ENCODE measurements around the gene MGST2.
A peak's percentile ranks its signal among the peaks of the same experiment; 100 is the strongest.

MGST2 gene

DNA sequence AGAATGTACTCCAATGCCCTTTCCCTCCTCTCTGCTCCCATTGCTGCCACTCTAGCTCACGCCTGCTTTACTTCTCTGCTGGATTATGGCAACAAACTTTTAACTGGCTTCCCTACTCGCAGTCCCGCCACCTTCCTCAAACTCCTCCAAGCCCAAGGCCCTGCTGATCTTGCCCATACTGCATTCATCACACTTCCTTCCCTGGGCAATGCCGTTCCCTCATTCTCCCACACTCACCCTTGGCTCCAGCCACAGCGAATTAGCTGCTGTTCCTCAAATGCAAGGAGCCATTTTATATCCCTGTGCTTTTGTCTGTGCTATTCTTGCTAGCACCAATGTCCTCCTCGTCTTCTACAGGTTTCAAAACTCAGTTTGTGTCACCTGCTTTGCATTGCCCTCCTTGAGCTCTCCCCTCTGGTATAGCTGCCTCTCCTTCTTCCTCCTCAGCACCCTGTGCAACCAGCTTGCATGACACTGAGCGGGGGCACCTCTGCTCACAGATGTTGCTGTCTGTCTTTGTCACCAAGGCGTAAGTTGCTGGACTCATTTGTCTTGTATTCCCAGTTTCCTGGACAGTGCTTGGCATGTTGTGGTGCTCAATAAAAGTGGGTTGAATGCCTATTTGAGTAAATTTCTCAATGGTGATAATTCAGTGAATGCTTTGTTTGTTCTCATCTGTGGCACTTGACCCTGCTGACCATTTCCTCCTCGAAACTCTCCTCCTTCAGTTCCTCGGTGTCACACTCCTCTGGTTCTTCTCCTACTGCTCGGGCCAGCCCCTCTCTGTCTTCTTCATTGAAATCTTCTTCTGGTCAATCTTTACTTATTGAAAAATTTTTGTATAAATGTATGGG is 22.4 kb upstream of the MGST2 start:
- no peak for DNase-seq (ENCODE audit: low read depth)

DNA sequence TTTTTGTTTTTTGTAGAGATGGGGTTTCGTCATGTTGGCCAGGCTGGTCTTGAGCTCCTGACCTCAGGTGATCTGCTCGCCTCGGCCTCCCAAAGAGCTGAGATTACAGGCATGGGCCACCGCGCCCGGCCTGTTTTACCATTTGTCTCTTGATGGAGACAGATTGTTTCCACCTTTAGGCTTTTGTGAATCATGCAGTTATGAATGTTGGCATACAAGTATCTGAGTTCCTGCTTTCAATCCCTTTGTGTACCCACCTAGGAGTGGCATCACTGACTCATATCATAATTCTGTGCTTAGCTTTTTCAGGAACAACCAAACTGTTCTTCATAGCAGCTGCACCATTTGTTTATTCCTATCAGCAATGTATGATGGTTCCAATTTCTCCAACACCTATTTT is 20.2 kb upstream of the MGST2 start:
- DNase-seq (ENCODE audit: low read depth) = no peak

DNA sequence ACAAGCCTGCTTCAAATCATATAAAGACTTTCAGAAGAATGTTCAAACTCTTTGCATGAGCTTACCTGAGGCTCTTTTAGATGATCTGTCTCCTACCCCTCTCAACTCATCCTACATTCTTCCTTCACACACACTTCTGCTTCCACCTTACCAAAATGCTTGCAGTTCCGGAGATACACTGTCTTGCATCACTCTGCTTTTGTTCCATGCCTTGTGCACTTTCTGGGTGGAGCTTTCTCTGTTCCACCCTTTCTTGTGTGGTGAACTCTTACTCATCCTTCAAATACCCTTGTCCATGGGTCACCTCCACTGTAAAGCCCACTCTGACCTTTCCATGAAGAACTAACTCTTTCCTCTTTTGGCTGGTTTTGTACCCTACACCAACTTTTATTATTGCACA is 18.4 kb upstream of the MGST2 start:
- no peak for DNase-seq (ENCODE audit: low read depth)

DNA sequence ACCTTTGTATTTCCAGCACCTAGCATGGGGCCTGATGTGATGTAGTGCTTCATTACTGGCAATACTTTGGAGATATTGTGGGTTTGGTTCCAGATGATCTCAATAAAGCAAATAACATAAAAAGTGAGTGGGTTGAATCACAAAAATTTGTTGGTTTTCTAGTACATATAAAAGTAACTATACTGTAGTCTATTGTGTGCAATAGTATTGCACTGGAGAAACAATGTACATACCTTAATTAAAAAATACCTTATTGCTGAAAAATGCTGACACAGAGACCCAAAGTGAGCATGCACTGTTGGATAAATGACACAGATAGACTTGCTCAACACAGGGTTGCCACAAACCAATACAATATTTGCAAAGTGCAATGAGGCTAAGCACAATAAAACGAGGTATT is 17.7 kb upstream of the MGST2 start:
- DNase-seq (ENCODE audit: low read depth) = no peak

DNA sequence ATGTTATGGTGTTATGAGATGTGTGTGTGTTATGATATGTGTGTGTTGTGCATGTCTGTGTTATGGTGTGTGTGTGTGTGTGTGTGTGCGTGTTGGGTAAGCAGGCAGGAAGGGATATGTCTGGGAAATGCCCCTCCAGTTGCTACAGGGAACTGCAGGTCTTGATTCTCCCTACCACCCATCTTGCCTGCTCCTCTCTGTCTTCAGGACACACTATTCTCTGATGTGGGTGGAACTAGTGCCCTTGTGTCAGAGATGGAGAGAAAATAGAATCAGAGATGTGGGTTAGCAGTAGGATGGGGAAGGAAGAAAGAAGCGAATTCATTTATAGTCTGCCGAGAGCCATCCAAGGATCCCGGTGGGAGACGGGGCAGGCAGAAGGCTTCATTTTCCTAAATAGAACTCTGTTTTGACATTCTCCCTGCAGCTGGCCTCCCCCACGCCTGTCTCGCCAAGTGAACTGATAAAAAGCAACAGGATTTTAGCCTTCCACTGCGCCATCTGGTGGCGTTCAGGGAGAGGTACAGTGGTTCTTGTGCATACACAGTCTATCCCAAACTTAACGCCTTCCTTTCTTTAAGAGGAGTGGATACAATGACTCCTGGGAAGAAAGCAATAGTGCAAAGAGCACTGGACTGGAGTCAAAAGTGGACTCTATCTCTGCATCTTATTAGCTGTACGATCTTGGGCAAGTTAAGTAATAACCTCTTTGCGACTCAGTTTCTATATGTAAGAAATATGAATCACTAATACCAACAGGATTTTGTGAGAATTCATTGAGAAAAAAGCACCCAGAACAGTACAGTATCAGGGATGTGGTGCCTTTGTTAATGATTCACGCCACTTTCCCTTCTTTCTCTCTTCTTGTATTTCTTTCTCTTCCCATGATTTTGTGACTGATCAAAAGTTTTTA is 14.1 kb upstream of the MGST2 start:
- DNase-seq (ENCODE audit: low read depth) = peak; percentile 51

DNA sequence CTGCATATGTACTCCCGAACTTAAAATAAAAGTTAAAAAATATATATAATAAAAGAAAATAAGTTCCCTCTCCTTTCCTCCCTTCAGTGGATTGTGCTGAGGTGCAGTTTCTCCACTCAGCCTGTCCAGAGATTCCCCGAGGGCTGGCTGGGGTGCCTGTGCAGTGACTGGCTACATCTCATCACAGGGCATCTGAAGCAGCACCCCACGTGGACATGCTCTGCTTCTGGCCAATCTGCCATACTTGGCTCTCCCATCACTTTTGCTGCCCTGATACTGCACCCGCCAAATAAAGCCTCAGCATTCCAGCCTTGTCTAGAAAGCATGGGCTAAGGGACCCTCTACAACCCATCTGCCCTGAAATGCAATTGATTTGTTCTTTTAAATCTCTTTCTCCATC is 11.1 kb upstream of the MGST2 start:
- no peak for DNase-seq (ENCODE audit: low read depth)

DNA sequence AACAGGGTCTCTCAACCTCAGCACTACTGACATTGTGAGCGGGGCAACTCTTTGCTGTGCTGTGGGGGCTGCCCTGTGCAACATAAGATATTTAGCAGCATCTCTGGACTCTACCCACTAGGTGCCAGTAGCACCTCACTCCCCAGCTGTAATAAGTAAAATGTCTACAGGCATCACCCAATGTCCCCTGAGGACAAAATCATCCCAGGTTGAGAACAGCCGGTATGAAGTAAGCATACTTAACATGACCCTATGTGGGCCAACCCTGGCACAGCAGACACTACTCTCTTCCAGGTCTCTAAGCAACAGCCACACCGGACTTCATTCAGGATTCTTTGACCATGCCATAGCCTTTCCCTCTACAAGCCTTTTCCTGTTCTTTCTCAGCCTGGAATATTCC is 10.5 kb upstream of the MGST2 start:
- no peak for DNase-seq (ENCODE audit: low read depth)

DNA sequence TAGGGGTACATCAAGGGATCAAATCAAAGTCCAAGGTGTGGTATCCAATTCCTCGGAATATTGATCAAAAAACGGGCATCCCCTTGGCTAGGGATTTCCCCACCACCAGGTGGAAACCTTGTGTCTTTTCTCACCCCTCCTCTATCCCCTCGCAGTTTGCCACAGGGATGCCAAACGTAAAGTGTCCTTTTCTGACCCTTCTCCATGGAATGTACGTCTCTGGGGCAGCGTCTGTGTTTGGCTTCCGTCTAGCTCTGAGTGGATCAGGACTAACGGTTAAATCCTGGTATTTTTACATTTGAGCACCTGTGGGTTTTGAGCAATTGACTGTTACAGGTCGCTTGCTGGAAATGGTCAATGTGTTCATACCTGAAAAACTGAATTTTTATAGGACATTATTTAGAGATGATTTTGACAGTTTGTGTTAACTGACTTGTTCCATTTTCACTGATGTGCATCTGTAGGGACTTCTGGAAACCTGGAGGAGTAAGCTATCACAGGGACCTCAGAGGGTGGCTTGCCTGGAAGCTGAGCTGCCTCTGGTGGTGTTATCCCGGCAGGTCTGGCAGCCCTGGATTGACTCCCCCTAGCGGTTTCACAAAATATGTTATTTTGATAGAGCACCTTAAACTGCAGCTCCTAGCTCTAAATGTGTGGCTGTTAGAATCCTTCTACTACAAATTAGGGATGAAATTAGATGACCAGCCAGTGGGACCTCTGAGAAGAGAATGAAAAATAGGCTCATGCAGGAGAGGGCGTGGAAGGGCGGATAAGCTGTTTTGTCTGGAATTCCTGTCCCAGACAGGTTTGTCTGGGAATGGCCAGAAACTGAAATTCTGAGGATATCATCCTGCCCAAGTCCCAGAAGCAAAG is 8.8 kb upstream of the MGST2 start:
- DNase-seq (ENCODE audit: low read depth) = no peak

DNA sequence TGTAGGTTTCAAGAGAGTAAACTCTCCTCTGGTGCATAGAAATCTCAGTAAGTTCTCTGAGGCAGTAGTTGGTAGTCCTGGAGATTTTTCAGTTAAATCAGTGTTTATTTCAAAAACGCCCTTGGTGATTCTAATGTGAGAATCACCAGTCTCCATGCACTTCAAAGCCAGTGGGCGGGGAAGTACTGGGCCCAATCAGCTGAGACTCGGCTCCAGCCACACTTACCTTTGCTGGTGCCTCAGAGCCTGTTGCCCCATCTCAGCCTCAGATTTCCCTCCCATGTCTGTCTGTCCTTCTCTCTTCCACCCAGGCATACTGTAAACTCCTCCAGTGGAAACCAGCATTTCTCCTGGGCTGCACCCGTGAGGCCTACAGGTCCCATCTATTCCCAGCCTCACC is 7.4 kb upstream of the MGST2 start:
- no peak for DNase-seq (ENCODE audit: low read depth)

DNA sequence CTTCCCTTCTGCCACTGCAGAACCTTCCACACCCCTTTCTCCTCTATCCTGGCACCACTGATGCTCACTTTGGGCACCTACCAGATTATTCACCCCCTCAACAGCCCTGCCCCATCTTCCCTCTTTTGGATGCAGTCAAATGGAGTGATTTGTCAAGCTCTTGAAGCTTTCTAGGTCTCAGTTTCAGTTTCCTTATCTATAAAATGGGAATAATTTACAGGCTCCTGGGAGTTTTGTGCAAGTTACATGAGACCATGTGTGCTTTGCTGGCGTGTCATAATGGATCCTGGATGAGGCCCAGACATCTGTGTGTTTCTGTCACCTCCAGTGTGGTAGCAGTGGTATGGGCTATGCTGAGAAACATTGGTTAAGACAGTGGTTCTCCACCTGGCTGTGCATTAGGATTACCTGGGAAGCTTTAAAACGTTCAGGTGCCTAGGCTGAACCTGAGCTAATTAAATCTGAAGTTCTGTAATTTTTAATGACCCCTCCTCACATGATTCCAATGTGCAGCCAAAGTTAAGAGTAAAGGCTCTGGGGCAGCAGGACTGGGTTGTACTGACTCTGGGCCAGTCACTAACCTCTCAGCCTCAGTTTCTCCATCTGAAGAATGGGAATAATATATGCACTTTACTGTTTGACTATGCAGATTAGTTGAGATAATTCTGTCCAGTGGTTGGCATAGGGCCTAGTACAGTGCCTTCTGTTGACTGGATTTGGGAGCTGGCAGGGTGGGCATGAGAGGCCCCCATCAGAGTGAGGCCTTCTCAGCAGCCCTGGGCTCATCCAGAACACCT is 6.8 kb upstream of the MGST2 start:
- DNase-seq (ENCODE audit: low read depth) = no peak

DNA sequence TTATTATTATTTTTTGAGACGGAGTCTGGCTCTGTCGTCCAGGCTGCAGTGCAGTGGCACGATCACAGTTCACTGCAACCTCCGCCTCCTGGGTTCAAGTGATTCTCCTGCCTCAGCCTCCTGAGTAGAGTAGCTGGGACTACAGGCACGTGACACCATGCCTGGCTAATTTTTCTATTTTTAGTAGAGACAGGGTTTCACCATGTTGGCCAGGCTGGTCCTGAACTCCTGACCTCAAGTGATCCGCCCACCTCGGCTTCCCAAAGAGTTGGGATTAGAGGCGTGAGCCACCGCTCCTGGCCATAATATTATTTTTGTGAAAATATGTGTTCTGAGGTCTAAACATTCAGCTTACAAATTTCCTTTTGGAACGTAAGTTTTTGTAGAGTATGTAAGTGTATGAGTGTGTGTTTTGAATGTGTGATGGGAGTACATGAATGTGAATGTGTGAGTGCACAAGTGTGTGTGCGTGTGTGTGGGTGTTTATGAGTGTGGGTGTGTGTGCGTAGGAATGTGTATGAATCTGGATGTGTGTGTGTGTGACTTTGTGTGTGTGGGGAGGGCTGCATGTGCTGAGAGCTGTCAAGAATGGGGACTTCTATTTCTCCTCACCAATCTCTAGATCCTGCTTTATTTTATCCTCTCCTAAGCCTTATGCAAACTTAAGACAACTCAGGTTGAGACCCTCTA is 5.7 kb upstream of the MGST2 start:
- DNase-seq (ENCODE audit: low read depth) = no peak

DNA sequence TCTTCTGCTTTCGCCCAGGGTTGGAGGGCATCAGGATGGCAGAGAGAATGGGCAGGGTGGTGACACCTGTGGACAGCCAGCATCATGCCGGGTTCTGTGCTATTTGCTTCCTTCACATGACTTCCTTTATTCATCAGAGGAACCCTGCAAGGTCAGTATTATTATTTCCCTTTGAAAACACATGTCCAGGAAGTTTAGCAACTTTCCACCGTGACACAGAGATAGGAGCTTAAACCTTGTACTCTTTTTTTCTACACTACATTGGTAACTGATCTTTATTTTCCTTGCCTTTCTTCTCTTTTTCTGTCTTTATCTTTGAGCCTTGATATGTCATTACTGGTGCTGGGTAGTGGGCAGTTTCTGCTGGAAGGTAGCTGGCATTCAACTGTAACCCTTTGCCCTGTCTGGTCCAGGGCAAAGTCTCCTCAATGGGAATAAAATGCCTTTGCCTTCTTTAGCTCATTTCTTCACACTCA is 5.0 kb upstream of the MGST2 start:
- no peak for DNase-seq (ENCODE audit: low read depth)

DNA sequence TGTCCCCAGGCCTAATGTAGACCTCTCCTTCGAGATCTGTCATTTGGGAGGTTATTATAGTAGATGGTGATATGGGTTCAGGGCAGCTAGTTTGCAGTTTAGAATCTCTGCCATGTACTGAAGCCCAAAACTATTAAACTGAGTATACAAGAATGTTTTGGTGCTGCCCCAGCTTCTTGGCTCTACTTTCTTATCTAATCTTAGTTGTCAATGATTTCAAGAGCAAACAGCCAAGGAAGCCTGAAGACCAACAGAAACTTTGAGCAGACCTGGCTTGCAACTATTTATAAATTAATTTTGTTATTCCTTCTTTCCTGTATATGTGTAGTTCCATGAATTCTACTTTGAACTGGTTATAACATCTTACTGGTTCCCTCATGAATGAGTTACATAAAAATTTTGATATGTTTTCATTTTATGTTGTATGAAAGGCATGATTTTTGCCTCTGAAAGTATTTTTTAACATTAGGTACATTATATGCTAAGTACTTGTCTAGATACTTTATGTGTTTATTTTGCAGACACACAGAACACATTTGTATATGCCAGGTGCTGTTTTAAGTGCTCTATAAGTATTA is 2.0 kb upstream of the MGST2 start:
- no peak for DNase-seq (ENCODE audit: low read depth)

DNA sequence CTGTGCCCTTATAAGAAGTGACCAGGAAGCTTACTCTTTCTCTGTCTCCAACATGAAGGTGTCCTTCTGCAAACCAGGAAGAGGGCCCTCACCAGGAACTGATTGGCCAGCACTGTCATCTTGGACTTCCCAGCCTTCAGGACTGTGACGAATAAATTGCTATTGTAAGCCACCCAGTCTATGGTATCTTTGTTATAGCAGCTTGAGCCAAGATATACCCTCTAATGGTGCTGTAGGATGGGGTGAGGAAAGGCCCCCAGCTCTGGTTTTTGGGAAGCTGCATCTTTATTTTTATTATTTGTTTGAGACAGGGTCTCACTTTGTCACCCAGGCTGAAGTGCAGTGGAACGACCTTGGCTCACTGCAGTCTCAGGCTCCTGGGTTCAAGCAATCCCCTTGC is 1.2 kb upstream of the MGST2 start:
- DNase-seq (ENCODE audit: low read depth) = no peak

DNA sequence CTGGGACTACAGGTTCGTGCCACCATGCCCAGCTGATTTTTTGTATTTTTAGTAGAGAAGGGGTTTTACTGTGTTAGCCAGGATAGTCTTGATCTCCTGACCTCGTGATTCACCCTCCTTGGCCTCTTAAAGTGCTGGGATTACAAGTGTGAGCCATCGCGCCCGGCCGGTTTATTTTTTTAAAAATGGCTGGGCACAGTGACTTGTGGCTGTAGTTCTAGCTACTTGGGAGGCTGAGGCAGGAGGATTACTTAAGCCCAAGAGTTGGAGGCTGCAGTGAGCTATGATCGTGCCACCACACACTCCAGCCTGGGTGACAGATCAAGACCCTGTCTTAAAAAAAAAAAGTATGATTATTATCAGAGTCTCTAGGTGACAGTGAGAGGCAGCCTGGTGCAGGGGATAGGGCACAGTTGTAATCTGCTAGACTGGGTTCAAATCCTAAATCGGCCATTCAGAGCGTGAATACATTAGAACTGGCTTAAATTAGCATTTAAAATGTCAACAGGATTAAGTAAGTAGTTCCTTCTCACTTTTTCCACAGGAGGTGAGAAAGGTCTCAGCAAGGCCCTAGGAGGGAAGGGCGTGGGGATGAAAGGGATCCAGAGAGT is 435 bp upstream of the MGST2 start:
- no peak for DNase-seq (ENCODE audit: low read depth)

DNA sequence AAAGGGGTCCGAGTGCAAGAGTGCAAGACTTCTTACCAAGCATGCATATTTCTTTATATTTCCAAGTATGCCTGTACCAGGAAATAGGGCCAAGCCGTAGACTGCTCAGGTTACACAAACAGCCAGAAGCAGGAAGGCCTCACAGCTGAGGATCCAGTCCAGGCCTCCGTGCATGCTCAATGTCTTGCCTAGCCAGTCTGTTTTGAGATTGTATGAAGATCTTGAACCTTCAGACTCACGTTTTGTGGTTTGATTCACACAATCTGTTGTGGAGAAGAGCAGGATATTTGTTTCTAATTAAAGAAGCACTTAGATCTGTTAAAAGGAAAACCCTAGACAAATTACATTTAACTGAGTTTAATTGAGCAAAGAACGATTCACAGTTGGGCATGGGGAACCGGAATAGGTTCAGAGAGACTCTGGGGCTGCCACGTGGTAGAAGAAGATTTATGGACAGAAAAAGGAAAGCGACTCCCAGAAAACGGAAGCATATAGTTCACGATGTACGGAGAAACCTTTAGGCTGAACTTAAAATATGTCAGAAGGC is 1.2 kb downstream of the MGST2 start:
- no peak for DNase-seq (ENCODE audit: low read depth)

DNA sequence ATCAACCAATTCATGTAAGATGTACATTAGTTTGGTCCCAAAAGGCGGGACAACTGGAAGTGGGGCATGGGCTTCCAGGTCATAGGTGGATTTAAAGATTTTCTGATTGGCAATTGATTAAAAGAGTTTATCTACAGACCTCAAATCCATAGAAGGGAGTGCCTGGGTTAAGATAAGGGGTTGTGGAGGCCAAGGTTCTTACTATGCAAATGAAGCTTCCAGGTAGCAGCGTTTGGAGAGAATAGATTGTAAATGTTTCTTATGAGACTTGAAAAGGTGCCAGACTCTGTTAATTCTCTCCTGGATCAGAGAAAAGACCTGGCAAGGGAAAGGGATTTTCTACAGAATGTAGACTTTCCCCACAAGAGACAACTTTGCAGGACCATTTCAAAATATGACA is 2.4 kb downstream of the MGST2 start:
- DNase-seq (ENCODE audit: low read depth) = no peak

DNA sequence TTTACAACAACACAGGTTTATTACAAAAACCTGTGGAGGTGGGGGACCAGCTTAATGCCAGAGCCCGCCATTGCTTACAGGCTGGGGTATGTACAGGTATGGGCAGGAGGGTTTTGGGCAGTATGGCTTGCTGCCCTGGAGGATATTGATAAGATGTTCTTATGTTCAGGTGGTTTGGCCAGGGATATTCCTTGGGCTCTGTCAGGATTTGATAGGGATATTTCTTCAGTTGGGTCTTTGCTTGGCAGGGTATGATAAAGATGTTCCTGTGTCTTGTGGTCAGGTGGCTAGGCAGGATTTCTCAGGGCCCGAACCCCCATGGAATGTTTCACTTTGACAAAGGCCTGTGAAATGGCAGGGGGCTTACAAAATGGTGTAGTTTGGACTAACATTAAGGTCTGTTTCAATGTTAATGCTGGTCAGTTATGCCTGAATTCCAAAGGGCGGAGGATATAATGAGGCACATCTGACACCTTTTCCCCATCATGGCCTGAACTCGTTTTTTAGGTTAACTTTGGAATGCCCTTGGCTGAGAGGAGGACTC is 3.1 kb downstream of the MGST2 start:
- no peak for DNase-seq (ENCODE audit: low read depth)

DNA sequence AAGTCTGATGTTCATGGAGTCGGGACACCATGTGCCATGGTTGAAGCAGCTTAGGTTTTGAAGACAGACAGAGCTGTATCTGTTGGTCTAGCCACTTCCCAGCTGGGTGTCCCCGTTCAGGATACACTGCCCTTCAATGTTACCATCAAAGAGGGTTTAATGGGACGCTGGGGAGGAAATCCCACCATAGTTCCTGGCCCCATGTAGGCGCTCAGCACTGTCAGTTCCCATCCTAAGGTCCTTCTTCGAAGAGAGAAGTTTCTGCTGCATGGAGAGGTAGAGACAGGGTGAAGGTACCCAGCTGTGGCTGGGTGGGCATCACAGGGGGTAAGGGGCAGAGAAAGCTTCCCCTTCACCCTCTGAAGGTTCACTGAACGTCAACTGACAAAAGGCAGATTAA is 3.7 kb downstream of the MGST2 start:
- DNase-seq (ENCODE audit: low read depth) = no peak
